ENCODE results near the gene TACSTD2. TPM values are rescaled to one million over a fixed set of nuclear protein-coding genes. Genes with fewer than 3 reads are reported as not detected.
"Not testable (repeated sequence)": the region's sequence is repeated elsewhere in the genome, so short reads cannot be mapped to it uniquely, and the experiment has no call there.

TACSTD2 gene
- polyA plus RNA-seq (ENCODE audit: insufficient read length): 26.2 TPM
- long read RNA-seq, donor 1, transcript TACSTD2-201 (1 exons, 2,351 nt): major isoform, 78 of 78 reads
- long read RNA-seq, donor 1, partial matches to known transcripts: 0 of 78 reads
- long read RNA-seq, donor 1, other reads (novel, unspliced or antisense): 0 of 78 reads
- long read RNA-seq, donor 2, transcript TACSTD2-201 (1 exons, 2,351 nt): major isoform, 35 of 35 reads
- long read RNA-seq, donor 2, partial matches to known transcripts: 0 of 35 reads
- long read RNA-seq, donor 2, other reads (novel, unspliced or antisense): 0 of 35 reads
- long read RNA-seq, donor 3, transcript TACSTD2-201 (1 exons, 2,351 nt): major isoform, 32 of 32 reads
- long read RNA-seq, donor 3, partial matches to known transcripts: 0 of 32 reads
- long read RNA-seq, donor 3, other reads (novel, unspliced or antisense): 0 of 32 reads
- long read RNA-seq, donor 4, transcript TACSTD2-201 (1 exons, 2,351 nt): major isoform, 11 of 11 reads
- long read RNA-seq, donor 4, partial matches to known transcripts: 0 of 11 reads
- long read RNA-seq, donor 4, other reads (novel, unspliced or antisense): 0 of 11 reads
- long read RNA-seq, donor 5, transcript TACSTD2-201 (1 exons, 2,351 nt): major isoform, 62 of 62 reads
- long read RNA-seq, donor 5, partial matches to known transcripts: 0 of 62 reads
- long read RNA-seq, donor 5, other reads (novel, unspliced or antisense): 0 of 62 reads
- long read RNA-seq, donor 6, transcript TACSTD2-201 (1 exons, 2,351 nt): major isoform, 22 of 22 reads
- long read RNA-seq, donor 6, partial matches to known transcripts: 0 of 22 reads
- long read RNA-seq, donor 6, other reads (novel, unspliced or antisense): 0 of 22 reads
- long read RNA-seq, donor 7, transcript TACSTD2-201 (1 exons, 2,351 nt): major isoform, 87 of 87 reads
- long read RNA-seq, donor 7, partial matches to known transcripts: 0 of 87 reads
- long read RNA-seq, donor 7, other reads (novel, unspliced or antisense): 0 of 87 reads
- long read RNA-seq, donor 8, transcript TACSTD2-201 (1 exons, 2,351 nt): major isoform, 56 of 56 reads
- long read RNA-seq, donor 8, partial matches to known transcripts: 0 of 56 reads
- long read RNA-seq, donor 8, other reads (novel, unspliced or antisense): 0 of 56 reads

DNA sequence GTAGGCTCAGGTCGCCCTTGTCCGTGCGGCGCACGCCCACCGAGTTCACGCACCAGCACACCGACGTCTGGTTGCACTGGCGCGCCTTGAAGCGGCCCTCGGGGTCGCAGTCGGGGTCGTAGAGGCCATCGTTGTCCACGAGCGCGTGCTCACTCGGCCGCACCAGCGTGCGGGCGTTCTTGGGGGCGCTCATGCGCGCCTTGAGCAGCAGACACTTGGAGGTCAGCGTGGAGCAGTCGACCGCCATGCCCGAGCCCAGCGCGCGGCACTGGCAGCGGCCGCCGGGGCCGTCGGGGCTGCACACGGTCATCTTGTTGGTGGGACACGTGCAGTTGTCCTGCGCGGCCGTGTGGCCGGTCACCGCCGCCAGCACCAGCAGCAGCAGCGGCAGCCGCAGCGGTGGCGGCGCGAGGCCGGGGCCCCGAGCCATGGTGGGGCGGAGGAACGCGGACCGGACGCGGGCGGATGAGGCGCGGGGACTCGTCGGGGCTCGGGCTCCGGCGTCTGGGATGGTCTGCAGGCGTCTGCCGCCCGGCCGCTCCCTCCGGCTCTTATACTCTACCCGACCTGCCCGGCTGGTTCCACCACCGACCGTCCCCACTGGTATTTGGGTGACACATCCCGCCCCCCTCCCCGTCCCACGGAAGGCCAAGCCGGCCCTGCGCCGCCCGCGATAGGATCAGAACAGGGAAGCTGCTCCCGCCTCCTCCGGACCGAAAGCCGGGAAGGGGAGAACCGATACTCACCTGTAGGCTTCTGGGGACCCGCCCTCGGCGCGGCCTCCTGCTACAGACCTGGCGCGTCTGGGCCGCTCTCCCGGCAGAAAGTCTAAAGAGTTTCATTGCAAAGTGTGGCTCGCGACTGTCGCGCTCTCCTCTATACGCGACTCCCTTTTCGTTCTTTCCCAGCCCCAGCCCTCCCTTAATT, at the start of gene TACSTD2:
TACSTD2 (minus strand) TSS at position 526 of the 927 bp plus-strand sequence; CDS start at position 430, 96 bp downstream.
- no peak for DNase-seq

- no peak for DNase-seq
Measured at GRCh38 chr1:58626293-58626692, 49.2 kb upstream of the TACSTD2 start.

- DNase-seq: not testable (repeated sequence)
Measured at GRCh38 chr1:58623259-58623658, 46.2 kb upstream of the TACSTD2 start.

DNA sequence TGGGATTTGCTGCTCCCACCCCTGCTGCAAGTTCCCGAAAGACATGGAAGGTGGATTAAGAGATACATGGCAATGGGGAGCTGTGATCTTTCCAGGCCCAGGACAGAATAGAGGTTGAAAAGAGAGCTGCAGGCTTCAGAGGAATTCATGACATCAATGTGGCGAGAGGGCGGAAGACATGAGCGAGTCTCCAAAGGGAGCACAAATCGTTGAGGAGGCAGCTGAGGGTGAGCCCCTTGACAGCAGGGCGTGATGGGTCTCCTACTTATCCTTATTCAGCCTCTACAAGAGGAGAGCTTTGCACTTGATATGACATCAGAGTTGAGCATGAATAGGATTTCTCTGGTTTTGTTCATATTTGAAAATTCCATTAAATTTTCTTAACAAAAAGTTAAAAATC, 45.5 kb upstream of the TACSTD2 start:
- no peak for DNase-seq

- DNase-seq: no peak
Measured at GRCh38 chr1:58621391-58621790, 44.3 kb upstream of the TACSTD2 start.

GRCh38 chr1:58620926-58621325, 43.9 kb upstream of the TACSTD2 start:
- DNase-seq: no peak

- no peak for DNase-seq
Measured at GRCh38 chr1:58620259-58620658, 43.2 kb upstream of the TACSTD2 start.

DNA sequence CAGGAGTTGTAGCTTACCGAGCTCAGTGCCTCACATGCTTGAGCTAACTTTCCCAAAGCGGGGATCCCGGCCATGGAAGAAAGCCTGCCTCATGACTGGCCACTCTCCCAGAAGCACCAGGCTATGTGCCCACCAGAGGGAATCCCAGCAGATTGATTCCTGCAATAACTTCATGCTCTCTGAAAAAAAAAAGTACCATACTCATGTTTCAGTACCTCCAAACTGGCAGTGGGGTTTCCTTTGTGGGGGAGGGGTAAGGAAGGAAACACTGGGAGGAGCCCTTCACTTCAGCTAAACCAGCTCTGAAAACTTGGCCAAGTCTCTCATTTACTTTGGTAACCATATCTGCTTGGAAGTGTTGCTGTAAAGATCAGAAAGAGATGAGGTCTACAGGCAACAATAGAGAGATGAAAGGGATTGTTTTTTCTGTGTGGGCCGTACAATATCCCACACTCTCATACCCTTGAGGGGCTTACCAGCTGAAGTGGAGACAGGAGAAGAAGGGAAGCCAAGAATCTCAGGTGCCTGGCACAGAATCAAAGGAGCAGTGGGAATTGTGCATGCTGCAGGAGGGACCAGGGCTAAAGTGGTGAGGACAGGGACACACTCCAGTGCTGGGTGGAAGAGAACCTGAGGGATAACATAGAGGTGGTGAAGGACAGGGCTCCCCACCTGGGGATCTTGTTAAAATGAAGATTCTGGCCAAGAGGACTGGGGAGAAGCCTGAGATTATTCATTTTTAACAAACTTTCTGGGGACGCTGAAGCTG, 42.4 kb upstream of the TACSTD2 start:
- peak; percentile 34 for DNase-seq

GRCh38 chr1:58618303-58618702, 41.3 kb upstream of the TACSTD2 start:
- DNase-seq: no peak

DNA sequence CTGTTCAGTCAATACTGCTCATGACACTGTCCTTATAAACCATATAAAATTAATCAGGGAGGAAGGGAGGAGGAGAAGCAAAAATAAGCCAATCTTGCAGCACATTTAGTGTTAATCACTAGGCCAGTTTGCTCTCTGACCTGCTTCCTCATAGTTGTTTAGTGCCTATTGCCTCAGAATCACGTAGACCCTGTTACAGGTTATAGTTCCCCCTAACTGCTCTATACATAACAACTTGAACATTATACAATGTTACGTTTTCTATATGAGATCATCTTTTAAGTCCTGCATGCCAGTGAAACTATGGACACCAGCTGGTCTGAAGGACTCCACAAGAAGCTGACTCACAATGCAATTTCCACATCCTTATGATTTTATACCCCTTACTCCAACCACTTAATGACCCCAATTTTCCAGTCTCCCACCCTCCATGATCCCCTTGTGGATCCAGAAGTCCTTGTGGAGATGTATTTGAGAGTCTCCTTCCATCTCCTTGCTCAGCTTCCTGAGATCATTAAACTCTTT, 34.9 kb upstream of the TACSTD2 start:
- DNase-seq: no peak

DNA sequence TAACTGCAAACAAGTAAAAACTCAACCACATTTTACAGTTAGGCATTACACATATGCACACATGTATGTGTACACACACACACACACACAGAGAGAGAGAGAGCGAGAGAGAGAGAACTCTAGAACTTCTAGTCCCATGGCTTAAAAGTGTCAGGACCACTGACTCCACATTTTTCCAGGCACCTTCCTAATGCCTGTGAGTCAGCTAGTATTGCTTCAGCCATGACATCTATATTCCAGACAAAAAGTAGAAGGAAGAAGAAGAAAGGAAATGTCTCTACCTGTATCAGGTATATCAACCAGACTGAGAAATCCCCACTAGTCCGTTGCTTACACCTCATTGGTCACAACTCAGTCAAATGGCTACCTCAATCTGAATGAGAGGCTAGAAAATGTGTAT, 31.9 kb upstream of the TACSTD2 start:
- no peak for DNase-seq

DNA sequence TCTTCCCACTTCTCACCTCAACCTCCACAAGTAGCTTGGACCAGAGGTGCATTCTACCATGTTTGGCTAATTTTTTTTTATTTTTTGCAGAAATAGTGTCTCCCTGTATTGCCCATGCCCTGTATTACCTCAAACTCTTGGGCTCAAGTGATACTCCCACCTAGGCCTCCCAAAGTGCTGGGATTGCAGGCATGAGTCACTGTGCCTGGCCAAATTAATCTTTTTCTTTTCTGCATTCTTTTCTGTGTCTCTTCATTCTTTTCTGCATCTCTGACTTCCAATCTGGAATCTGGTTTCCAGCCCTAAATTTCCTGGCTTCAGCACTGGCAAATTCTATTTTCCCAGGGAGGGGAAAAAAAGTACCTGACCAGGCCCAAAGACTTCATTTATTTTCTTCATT, 31.2 kb upstream of the TACSTD2 start:
- DNase-seq: no peak

DNA sequence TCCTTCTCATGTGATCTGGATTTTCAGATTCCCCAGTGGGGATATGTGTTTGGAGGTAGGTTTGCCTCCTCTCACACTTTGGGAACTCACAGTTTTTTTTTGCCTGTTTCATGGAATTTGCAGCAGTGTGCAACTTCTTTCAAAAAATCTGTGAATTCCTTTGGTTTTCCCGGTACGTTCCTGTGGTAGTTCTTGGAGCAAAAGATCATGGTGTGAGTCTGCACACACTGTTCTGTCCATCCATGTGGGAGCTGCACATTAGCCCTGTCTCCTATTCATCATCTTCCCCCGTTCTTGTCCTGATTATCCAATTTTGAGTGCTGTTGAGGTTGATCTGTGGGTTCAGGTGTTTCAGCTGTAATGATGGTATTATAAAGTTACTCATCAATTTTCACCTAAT, 30.3 kb upstream of the TACSTD2 start:
- DNase-seq: no peak

GRCh38 chr1:58601921-58602320, 24.9 kb upstream of the TACSTD2 start:
- DNase-seq: not testable (repeated sequence)

DNA sequence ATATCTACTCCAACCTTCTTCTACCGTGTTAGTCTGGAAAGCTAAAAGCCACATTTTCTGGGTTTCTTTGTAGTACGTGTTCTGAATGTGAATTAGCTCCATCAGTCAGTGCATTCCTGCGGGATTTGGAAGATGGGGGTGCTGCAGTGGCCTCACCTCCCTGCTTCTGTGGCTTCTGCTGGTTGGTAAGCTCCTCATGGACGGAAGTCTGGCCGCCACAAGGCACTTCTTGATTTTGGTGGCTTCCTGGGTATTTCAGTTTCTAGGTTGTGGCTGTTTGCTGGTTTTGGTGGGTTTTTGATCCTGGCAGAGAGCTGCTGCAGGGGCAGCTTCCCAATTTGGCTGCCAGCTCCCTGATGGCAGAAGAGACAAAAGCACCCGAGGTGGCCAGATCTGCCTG, 20.9 kb upstream of the TACSTD2 start:
- DNase-seq: no peak

DNA sequence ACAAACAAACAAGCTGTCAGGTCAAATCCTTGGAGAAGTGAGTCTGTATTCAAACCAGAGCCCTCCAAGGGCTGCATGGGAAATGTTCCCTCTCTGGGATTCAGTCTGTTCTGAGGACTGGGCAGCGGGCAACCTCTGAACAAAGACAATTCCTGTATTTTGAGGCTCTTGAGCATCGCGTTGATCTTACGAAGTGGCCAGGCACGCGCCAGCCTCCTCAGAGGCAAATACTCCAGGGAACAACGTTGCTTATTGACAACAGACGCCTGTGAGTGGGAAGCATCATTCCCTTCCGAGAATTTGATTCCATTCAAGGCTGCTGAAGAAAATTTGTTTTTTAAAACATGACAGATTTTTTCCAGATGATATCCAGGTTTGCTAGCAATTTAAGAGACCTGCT, 20.0 kb upstream of the TACSTD2 start:
- no peak for DNase-seq

DNA sequence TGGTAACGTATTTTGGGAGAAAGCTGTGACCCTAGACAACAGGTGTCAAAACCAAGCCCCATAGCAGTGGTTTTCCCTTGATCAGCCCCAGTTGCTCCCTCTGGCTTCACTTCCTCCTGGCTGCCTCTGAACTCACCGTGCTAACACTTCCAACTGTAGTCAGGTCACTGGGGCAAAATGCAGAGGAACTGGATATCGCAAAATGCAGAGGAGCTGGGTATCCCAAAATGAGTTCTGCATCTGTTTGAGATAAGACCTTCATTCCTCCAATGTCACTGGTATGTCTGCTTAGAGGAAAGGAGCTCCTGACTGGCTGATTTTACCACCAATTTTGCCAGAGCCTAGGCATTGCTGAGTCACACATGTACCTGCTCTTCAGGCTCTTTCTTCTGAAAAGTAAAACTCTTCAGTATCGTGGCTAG, 19.6 kb upstream of the TACSTD2 start:
- no peak for DNase-seq

GRCh38 chr1:58594546-58594945, 17.5 kb upstream of the TACSTD2 start:
- DNase-seq: peak; percentile 45

DNA sequence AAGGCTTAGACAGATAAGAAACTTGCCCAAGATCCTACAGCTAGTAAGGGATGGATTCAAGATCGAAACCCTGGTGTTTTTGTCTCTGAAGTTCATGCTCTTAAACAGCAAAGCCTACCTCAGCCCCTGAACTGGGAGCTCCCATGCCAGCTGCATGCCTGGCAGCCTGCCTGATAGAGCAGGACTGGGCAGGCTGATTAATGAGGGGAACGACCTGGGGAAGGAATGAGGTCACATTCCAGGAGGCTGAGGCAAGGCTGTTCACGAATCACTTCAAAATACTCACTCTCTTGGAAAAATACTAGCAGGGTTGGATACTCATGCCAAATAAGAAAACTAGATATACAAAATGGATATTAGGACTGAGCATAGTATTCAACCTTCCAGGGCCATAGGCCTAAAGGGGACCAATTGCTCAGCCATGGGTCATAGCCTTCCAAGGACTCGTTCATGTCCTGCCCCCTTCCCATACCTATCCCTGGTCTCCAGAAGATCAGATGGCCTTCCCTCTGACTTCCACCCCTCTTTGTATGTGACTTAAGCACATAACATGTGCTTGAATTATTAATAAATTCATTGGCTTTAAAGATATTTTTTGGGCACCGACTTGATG, 15.6 kb upstream of the TACSTD2 start:
- DNase-seq: peak; percentile 76

- DNase-seq: no peak
Measured at GRCh38 chr1:58591806-58592205, 14.8 kb upstream of the TACSTD2 start.

All from left kidney (tissue), 8 donors.